ENCODE results near the gene URI1. TPM values are rescaled to one million over a fixed set of nuclear protein-coding genes. Genes with fewer than 3 reads are reported as not detected.

URI1 gene
- total RNA-seq, 4 donors from 2014 or later: 84.8 to 91.2 (median 86.3) TPM

- intact Hi-C loops (cut with DNase I): no loop called here
- Histone ChIP-seq H3K27ac (no peak overlapping the region), H3K27me3 (no peaks in the 10 kb centered on the region), H3K4me1 (no peaks in the 10 kb centered on the region), H3K4me3 (replicated peaks in 1 of 3) (no peak overlapping the region), H3K9me3 (no peaks in the 10 kb centered on the region), H3K36me3 (no peaks in the 10 kb centered on the region)
- 96 to 100% methylated on average over 1 of the region's 1 CpG for WGBS, 2 donors
- no peak for TF ChIP-seq POLR2A (IDR thresholded peaks at IDR 0.05)
- TF ChIP-seq, protein P1, sequence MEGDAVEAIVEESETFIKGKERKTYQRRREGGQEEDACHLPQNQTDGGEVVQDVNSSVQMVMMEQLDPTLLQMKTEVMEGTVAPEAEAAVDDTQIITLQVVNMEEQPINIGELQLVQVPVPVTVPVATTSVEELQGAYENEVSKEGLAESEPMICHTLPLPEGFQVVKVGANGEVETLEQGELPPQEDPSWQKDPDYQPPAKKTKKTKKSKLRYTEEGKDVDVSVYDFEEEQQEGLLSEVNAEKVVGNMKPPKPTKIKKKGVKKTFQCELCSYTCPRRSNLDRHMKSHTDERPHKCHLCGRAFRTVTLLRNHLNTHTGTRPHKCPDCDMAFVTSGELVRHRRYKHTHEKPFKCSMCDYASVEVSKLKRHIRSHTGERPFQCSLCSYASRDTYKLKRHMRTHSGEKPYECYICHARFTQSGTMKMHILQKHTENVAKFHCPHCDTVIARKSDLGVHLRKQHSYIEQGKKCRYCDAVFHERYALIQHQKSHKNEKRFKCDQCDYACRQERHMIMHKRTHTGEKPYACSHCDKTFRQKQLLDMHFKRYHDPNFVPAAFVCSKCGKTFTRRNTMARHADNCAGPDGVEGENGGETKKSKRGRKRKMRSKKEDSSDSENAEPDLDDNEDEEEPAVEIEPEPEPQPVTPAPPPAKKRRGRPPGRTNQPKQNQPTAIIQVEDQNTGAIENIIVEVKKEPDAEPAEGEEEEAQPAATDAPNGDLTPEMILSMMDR (IDR thresholded peaks at IDR 0.05): no peak
- no peak for DNase-seq
These were observed 80.6 kb downstream of the URI1 start for GRCh38 chr19:30022659-30023058.

- no peak overlapping the region for H3K27ac ChIP-seq
- no peaks in the 10 kb centered on the region for H3K9me3 ChIP-seq
- no peak for DNase-seq
- no peaks in the 10 kb centered on the region for H3K27me3 ChIP-seq
- H3K4me1 ChIP-seq: no peaks in the 10 kb centered on the region
- H3K4me3 ChIP-seq (replicated peaks in 1 of 3): no peak overlapping the region
- H3K36me3 ChIP-seq: no peaks in the 10 kb centered on the region
- intact Hi-C loops (cut with DNase I): no loop called here
- no peak for TF ChIP-seq POLR2A (IDR thresholded peaks at IDR 0.05)
- TF ChIP-seq, protein P1 (IDR thresholded peaks at IDR 0.05): no peak
These were observed 81.3 kb downstream of the URI1 start for GRCh38 chr19:30023330-30023729.

DNA sequence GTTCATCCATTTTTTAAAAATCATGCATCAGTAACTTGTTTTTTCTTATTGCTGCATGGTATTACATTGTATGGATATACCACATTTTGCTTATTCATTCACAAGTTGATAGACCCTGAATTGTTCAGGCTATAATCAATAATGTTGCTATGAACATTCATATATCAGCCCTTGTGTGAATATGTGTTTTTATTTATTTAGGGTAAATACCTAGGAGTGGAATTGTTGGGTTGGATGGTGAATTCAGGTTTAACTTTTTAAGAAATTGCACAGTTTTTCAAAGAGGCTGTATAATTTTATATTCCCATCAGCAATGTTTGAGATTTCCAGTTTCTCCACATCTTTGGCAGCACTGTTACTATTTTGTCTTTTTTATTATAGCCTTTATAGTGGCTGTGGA lies 82.1 kb downstream of the URI1 start:
- Histone ChIP-seq H3K27me3 (no peaks in the 10 kb centered on the region), H3K27ac (no peak overlapping the region), H3K9me3 (no peaks in the 10 kb centered on the region), H3K4me1 (no peaks in the 10 kb centered on the region), H3K36me3 (no peaks in the 10 kb centered on the region), H3K4me3 (replicated peaks in 1 of 3) (no peak overlapping the region)
- intact Hi-C loops (cut with DNase I): no loop called here
- no peak for TF ChIP-seq POLR2A (IDR thresholded peaks at IDR 0.05)
- TF ChIP-seq, protein P1 (IDR thresholded peaks at IDR 0.05): no peak
- no peak for DNase-seq

GRCh38 chr19:30026933-30027332 lies 84.9 kb downstream of the URI1 start:
- DNase-seq: no peak
- Histone ChIP-seq H3K36me3 (no peaks in the 10 kb centered on the region), H3K27ac (no peak overlapping the region), H3K4me1 (no peaks in the 10 kb centered on the region), H3K4me3 (replicated peaks in 1 of 3) (no peak overlapping the region), H3K9me3 (no peaks in the 10 kb centered on the region), H3K27me3 (no peaks in the 10 kb centered on the region)
- TF ChIP-seq POLR2A (IDR thresholded peaks at IDR 0.05): no peak
- TF ChIP-seq, protein P1 (IDR thresholded peaks at IDR 0.05): no peak
- intact Hi-C loops (cut with DNase I): no loop called here
- WGBS, 2 donors: 98% methylated on average over 1 of the region's 1 CpG

DNA sequence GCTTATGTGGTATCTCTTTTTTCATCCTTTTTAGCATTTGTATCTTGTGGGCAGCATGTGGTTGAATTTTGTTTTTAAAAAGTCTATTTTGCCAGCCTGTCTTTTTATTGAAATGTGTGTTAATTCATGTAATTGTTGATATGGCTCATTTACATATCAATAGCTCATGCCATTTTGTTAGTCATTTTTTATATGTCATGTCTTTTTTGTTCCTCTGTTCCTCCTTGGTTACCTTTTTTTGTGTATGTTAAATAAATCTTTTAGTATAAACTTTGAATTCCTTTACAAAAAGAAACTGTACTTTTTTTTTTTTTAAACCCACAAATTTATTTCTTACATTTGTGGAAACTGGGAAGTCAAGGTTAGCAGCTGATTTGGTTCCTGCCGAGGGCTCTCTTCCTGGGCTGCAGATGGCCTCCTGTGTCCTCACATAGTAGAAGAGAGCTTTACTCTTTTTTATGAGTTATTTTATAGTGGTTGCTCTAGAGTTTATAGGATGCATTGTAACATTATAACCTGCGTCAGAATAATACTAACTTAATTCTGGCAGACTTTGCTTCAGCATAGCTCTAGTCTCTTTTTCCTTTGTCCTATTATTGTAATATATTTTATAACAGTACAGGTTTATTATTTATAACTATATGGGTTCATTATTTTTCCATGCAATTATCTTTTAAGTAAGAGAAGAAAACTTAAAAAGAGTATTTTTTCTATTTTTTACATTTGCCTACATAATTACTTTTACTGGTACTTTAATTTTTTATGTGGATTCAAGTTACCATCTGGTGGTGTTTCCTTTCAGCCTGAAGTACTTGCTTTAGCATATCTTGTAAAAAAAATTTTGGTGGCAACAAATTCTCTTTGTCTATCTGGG lies 86.3 kb downstream of the URI1 start:
- no peak overlapping the region for H3K4me3 ChIP-seq (replicated peaks in 1 of 3)
- DNase-seq: no peak
- H3K27me3 ChIP-seq: no peaks in the 10 kb centered on the region
- H3K27ac ChIP-seq: no peak overlapping the region
- no peaks in the 10 kb centered on the region for H3K4me1 ChIP-seq
- intact Hi-C loops (cut with DNase I): no loop called here
- 91% methylated on average over 2 of the region's 2 CpGs for WGBS, 2 donors
- no peaks in the 10 kb centered on the region for H3K36me3 ChIP-seq
- no peak for TF ChIP-seq POLR2A (IDR thresholded peaks at IDR 0.05)
- TF ChIP-seq, protein P1 (IDR thresholded peaks at IDR 0.05): no peak
- no peaks in the 10 kb centered on the region for H3K9me3 ChIP-seq

All from thyroid gland (tissue), 4 donors.